ENCODE data around the gene PHYHIPL. TPM values are rescaled to one million over a fixed set of nuclear protein-coding genes. Genes with fewer than 3 reads are reported as not detected.

The PHYHIPL gene
- not detected for total RNA-seq

GRCh38 chr10:59176241-59177030, at the start of gene PHYHIPL:
Gene PHYHIPL, plus strand, starts transcription at chr10:59176643. Its CDS starts 211 bp downstream, at chr10:59176854.

Other genes starting within 250 kb of the PHYHIPL start
- under 1 TPM; under 0.01 to 1.00 TPM for gene FAM13C, start 185.9 kb downstream of the PHYHIPL start, total RNA-seq